OCI-M2 (cell line): Measurements from ENCODE around the gene FUT8.

Source experiments
- DNase-seq: peaks from one replicate; lab custom pipeline; 2025; ENCODE audit not compliant: unreplicated experiment; lab: John Stamatoyannopoulos, UW

FUT8 gene

DNA sequence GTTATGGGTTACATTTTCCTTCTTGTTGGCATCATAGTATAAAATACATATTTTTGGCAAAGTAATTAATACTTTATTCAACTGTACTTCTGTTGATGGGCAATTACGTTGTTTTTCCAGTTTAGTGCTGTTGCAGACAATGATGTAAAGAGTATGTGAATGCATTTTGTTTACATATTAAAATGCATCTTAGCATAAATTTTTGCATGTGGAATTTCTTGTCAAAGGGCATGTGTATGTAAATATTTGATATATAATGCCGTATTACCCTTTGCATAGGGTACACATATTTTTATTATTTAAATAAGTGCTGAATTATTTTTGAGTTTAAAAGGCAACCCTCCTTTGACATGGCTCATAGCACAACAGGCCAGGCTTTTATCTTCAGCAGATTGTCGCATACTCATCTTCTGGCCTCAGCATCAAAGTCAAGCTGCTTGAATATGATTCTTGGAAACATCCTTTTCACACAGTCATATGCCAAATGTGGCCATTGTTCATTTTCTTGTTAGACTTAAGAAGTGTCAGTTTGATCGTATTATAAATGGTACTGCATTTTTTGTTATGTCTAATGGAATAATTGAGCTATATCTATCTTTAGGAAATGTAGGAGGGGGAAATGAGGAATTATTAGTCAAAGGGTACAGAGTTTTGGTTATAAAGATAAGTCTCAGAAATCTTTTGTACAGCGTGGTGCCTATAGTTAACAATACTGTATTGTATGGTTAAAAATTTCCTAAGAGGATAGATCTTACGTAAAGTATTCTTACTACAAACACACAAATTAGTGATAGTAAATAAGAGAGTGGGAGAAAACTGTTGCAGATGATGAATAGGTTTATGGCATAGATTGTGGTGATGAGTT lies 138.5 kb downstream of the FUT8 start:
- no peak for DNase-seq

GRCh38 chr14:65552724-65553123 lies 140.2 kb downstream of the FUT8 start:
- DNase-seq = no peak

GRCh38 chr14:65554837-65555236 lies 142.3 kb downstream of the FUT8 start:
- no peak for DNase-seq

GRCh38 chr14:65555358-65555757 lies 142.8 kb downstream of the FUT8 start:
- DNase-seq = no peak

DNA sequence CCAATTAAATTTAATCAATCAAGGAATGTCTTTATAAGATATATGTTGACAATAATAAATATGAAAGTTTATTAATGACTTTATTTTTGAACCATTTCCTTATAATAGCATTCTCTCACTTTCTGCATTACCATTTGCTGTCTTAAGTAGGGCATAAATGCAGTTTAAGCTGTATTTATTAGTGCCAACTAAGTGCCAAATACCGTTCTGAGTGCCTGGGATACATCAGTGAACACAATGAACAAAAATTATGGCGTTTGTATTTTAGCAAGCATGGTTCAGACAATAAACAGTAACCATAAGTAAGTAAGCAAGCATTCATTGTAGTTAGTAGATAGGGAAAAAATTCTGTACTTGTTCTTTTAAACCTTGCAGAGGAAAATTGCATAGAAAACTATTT lies 145.8 kb downstream of the FUT8 start:
- no peak for DNase-seq

DNA sequence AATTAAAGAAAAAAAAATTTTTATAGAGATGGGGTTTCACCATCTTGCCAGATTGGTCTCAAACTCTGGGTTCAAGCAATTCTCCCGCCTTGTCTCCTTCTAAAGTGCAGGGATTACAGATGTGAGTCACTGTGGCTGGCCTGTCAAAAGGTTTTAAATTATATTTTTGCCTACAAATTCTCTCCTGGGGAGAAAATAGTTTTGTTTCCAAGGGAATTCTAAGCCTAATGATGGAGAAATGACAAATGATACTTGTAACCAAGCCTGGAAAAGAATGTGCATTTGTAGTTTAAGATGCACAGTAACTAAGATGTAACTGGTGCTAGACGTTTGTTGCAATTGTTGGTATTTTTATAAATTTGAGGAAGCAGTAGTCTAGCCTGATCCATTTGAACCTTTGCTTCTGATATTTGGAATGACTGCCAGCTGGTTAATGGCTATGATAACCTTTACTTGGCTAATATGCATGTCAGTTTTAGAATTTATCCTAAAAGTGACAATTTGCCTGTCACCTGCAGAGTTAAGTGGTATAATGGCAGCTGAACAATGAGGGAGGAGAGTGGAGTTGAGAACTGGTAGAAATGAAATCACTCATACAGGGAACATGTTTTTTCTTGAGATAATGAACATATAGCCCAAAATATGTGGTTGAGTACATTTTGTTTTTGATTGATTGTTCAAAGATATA lies 148.0 kb downstream of the FUT8 start:
- DNase-seq = no peak

DNA sequence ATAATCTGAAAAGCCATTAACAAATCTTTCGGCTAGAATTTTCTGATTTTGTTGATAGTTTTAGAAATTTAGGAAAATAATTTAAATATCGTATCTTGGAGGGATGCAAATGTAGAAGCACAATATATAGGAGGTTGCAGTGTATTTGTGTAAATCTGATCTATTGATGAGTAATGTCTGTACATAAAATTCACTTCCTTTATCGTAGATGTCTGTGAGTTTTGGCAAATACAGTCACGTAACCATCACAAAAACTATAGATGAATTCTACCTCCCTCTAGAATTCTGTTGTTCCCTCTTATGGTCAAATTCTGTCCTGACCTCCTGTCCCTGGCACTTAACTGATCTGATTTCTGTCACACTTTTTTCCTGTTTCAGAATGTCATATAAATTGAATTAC lies 151.8 kb downstream of the FUT8 start:
- DNase-seq = no peak

DNA sequence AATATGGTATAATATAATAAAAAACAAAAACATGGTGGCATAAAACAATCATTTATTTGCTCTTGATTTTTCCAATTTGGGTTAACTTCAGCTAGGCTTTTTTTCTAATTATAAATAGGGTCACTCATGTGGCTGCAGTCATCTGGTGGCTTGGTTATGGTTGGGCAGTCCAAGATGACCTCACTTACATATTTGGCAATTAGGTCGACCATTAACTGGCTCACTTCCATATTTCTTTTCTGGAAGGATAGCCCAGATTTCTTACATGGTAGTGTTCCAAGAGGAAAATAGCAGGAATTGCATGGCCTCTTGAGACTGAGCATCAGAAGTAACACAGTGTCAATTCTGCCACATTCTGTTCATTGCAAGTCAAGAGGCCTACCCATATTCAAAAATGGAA lies 153.4 kb downstream of the FUT8 start:
- DNase-seq = no peak

DNA sequence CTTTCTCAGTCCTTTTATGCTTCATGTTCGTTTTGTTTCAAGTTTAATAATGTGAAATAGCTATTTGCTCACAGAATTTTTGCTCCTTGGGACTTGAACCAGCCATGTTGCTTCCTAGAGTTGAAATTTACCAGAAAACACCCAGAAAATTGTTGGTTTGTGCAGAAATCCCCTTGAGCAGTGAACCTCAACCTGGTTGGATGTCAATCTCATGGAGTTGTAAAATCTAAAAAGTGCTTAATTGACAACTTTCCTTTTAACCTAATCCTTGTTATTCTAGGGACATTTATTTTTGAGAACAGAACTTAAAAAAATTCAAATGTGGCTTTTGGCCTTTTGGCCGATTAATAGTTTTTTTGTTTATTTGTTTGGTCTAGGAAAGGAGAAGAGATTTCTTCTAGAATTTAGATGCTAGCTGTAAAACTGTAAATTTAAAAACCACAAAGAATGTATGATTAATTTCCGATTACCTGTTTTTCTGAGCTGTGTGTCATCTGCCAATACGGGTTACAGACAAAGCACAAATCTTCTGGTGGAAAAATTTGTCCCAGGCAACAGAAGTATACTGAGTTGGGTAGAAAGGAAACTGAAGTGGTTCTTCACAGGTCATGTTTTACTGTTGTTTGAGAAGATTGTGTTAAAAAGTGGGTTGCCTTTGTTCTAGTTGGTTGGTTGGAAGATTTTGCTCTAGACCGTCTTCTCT lies 154.4 kb downstream of the FUT8 start:
- no peak for DNase-seq

DNA sequence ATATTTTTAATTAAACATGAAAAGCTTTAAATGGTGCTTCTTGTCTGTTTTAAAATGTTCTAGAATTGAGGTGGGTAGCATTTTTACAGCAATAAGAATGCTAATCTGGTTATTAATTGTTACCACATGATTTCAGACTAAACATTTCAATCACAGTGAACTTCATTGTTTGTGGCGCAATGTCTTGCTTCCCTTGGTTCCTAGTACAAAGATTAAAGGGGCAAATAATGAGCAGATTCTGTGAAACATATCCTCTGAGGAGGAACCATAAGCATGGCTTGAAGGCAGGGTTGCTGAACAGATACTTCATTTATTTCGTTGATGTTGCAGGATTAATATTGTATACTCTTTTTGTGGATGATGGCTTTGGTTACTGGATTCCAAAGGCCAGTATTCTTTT lies 162.1 kb downstream of the FUT8 start:
- no peak for DNase-seq

GRCh38 chr14:65575389-65575788 lies 162.9 kb downstream of the FUT8 start:
- no peak for DNase-seq

DNA sequence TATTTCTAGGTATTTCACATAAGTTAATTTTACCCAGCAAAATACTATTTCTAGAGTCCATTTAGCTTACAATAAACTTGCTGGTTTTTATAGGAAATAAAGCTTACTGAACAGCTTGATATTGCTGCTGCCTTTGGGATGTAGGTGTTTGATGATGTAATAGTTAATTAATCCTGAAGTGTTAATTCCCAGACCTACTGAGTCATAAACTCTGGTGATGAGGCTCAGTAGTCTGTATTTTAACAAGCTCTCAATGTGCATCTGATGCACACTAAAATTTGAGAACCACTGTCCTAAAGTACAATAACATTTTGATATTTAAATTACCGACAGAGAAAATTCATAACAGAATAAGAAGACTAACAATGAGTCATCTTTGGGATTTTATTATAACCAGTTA lies 168.4 kb downstream of the FUT8 start:
- DNase-seq = no peak

- no peak for DNase-seq
Measured at GRCh38 chr14:65581378-65581777, 168.8 kb downstream of the FUT8 start.

- no peak for DNase-seq
Measured at GRCh38 chr14:65581799-65582198, 169.3 kb downstream of the FUT8 start.

- DNase-seq = no peak
Measured at GRCh38 chr14:65585216-65585615, 172.7 kb downstream of the FUT8 start.

GRCh38 chr14:65588426-65589140 lies 176.1 kb downstream of the FUT8 start:
- no peak for DNase-seq

GRCh38 chr14:65594153-65594881 lies 181.8 kb downstream of the FUT8 start:
- DNase-seq = no peak

GRCh38 chr14:65594882-65595237 lies 182.3 kb downstream of the FUT8 start:
- DNase-seq = no peak

GRCh38 chr14:65599375-65599774 lies 186.8 kb downstream of the FUT8 start:
- no peak for DNase-seq

DNA sequence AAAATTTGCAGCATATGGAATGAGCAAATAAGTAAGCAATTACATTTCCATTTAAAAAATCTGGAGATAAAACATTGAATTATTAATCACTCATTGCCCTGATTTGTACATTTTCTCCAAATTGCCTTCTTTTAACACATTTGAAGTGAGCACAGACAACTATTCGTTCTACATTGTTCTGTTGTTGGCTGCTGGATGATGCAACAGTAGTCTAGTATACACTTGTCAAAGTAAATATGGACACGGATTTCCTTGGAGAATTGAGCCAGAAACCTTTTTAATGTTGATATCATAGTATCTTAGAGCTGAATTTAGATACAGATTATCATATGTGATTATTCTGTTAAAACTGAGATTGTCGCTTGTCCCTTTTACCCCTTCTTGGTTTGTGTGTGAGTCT lies 188.2 kb downstream of the FUT8 start:
- DNase-seq = no peak

DNA sequence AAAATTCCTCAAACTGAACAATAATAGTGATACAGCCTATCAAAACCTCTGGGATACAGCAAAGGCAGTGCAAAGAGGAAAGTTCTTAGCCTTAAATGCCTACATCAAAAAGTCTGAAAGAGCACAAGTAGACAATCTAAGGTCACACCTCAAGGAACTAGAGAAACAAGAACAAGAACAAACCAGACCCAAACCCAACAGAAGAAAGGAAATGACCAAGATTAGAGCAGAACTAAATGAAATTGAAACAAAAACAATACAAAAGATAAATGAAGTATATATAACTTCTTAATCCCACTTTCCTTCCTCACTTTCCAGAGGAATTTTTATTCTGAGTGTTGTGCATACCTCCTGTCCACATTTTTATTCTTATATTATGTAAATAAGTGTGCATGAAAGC lies 192.0 kb downstream of the FUT8 start:
- DNase-seq = no peak
